ENCODE results near the gene MAPK10.

MAPK10 gene

DNA sequence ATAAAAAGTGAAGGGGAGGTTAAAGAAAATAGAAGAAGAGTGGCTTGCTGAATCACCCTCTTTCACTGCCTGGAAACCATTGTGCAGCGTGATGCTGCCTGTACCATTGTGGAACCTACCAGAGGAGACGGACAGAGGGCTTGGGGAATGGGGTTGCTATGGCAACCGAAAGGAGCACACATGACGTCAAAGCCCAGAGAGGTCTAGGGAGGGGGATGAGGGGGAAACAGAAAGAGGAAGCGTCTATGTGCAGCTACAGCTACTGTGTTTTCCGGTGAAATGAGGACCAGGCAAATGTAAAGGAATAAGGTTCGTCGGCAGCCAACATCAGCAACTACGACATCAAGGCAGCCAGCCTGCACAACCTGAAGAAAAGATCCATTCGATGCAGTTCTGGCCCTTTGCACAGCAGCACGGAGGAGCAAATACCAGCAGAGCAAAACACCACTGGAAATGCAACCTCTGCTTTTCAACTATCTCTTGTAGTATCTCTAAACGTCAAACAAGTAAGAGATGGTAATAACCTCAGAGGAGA, at the start of gene MAPK10:
Gene MAPK10 (minus strand): TSS at position 110 of the 535 bp plus-strand sequence.
- DNase-seq = no peak

DNA sequence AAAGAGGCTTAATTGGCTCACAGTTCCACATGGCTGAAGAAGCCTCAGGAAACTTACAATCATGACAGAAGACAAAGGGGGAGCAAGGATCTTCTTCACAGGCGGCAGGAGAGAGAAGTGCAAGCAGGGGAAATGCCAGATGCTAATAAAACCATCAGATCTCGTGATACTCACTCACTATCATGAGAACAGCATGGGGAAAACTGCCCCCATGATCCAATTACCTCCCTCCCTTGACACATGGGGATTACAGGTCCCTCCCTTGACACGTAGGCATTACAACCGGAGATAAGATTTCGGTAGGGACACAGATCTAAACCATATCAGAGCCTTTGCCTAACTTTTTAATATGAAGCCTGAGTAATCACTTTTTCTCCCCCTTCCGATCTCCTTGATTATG, 43.7 kb upstream of the MAPK10 start:
- DNase-seq = no peak

DNA sequence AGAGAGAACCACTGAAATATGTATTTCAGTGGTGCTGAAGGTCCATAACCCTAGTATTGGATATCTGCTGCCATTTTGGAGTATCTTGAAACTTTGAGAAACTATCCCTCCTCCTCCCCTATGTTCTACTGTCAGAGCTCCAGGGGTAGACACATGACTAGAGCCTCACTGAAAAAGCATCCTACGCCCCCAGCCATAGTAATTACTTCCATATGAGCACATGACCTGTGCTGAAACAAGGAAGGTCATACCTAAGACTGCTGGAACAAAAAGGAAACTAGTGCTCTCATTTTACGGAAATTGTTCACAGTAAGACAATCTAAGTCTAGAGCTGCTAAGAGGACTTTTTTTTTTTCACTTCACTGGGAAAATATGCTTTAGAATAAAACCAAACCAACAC, 42.0 kb upstream of the MAPK10 start:
- DNase-seq = no peak

DNA sequence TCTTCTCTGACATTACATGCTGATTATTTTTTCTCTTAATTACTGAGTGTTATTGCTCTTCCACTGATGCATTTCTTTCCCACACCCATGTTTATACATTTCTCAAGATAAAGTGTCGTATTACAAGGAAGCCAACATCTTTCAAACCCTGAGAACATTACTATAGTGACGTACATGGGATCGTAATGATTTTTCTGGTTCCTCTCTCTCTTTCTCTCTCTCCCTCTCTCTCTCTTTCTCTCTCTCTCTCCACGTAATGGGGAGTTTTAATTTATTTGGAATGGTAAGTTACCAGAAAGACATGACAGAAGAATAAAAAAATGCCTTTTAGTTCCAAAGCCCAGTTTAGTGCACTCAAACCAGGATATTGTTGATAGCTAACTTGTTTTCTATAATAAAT, 40.4 kb upstream of the MAPK10 start:
- DNase-seq = no peak

DNA sequence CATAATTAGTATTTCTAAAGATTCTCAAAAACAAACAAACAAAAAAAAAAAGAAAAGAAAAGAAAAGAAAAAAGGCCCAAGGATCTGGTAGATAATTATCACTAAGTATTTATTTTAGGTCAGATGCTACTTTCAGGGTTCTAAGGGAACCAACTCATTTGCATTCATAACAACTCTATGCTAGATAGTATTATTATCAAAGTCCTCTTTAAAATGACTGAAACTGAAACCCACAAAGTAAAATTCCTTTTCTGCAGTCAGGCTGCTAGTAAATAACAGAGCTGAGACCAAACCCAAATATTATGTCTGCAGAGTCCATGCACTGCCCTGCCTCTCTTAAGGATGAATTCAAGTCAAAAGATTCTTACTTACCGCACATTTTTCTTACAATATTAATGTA, 38.3 kb upstream of the MAPK10 start:
- DNase-seq = no peak

DNA sequence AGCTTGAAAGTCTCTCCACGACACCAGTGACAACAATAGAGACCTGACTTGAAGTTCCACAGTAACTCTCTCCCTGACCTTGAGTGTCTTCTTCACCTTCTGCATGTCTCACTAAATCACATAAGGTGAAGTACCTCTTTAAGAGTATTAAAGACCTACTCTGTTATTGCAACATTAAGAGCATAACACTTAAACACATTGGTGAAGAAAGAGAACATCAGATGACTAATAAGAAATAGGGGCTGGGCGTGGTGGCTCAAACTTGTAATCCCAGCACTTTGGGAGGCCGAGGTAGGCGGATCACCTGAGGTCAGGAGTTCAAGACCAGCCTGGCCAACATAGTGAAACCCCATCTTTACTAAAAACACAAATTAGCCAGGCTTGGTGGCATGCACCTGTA, 33.9 kb upstream of the MAPK10 start:
- no peak for DNase-seq

DNA sequence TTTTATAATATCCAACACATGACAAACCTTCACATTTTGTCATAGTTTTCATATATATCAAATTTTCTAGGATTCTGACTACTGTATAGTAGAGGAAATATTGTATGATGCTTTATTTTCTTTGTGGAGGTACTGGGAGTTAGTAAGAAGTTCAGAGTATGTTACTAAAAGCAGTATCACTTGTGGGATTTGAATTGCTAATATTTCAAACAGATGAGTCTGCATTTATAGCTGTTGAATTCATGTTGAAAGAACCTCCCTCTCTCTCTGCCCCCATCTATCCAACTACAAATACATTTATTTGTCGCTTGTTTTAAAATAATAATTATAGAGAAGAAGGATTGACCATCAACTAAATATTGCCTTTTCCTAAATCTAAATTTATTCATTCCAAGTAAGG, 29.8 kb upstream of the MAPK10 start:
- DNase-seq = no peak

DNA sequence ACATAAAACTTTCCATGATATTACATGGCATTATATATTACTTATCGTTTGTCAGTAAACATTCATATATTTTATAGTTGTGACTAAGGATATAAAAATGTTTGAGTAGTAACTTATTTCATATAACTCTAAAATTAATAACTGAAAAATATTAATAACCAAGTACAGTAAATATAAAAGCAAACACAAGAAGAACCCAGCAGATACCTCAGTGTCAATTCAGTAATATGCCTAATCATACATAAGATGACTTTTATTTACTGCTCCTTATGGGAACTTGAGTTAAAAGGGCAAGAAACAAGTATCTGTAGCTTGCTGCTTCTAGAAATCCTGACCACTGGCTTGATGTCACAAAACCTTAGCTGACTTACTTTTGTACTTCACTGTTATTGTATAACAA, 28.4 kb upstream of the MAPK10 start:
- no peak for DNase-seq

DNA sequence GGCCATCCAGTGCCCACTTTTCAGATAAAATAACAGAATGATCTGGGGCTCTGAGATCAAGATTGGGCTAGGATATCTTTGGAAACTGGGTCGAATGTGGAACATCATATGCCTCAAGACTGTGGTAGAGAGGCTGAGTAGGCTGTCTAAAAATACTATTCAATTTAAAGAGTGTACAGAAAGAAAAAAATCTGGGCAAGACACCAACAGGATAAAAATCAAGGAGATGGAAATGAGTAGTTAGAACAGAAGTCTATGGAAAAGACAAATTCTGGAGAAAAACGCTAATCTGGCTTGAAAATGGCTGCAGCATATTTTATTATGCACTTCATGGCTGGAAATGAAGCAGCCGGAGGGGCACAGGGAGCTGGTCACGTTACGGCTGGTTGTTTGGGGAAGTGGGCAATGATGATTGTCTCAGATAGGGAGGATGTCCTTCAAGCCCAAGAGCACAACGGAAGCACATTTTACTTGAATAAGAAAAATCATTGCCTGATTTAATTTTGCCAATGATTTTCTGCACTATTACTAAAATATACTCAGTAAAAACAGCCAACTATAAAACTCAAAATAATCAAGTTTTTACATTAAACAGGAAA, 27.1 kb upstream of the MAPK10 start:
- DNase-seq = no peak

DNA sequence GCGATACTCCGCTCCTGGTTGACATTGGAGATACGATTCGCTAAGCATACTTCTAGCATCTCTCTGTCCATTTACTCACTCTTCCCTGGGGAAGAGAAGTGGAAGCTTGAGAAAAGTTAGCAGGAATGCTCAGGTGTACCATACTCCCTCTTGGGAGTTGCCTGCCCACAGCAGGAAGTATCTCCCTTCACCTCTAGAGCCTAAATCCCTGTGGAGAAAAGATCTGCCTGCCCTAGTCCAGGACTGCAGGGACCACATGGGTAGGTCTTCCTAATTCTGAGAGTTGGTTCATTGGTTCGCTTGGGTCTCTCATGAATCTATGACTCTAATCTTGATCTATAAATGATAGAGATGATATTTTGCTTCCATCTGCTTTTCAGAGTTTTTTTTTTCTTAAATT, 26.3 kb upstream of the MAPK10 start:
- DNase-seq = no peak

DNA sequence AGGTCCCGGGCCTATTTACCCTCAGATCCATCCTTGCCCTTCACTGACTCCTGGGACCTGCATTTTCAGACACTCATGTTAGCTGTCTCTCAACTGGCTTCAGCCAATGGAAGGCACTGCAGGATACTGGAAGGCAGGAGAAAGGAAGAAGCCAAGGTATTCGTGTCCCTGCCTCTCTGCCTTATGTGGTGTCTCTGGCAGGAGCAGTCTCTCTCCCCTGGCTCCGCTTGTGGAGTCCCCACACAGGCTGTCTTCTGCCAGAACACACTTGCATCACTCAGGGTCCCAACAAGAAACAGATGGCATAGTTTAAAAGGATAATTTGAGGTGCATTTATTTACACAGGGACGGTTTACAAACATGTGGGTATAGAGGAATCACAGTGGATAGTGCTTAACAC, 21.6 kb upstream of the MAPK10 start:
- DNase-seq = no peak

DNA sequence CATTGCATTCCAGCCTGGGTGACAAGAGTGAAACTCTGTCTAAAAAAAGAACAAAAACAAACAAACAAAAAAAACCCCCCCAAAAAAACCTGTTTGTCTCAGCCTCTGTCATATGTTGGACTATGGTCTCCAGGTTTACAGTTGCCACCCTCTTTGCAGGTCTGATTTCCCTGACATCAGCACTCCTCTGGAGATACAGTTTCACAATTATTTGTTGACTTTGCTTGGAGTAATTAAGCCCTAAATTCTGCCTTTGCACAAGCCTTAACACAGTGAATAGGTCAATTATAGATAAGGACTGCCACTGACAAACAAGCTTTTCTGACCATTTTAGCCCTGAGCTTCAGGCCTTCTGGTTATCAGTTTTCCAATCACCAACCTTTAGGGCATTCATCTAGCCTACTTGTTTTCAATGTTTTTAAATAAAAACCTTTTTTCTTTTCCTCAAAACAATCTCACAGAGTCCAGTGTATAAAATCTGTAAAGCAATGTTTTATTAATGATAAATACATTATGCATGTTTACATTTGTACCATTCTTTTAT, 20.4 kb upstream of the MAPK10 start:
- no peak for DNase-seq

DNA sequence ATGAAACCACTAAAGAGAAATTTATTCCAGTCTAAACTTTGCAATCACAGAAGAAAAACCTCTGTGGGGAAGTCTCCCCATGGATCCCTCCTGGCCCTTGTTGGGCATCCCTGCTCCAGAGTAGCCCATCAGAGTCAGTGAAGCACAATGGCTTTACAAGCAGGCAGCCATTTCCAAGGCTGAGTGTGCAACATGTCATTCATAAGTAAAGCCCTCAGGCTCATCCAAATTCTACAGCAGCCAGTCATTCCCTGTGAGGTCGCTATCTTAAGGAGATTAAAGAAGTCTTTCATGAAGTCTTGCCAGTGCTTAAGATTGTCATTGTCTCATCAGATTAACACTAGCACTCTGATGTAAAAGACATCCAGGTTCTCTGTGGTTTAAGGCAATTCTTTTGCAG, 17.0 kb upstream of the MAPK10 start:
- no peak for DNase-seq

DNA sequence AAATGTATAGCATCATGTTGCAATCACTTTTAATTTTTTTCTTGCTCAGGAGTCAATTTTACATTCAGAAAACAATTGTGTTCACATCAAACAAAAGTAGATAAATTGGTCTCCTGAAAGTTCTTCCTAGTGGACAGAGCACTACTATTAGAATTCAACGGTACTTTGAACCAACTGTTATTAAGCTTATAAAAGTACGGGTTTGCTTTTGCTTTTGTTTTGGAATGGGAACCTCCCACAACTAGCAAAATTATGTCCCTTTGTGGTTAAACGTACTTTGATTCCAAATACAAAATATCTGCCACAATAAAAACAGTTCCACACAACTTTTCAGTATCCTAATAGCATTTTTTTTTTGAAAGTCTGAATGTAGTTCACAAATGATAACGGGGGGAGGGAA, 8.6 kb upstream of the MAPK10 start:
- no peak for DNase-seq

DNA sequence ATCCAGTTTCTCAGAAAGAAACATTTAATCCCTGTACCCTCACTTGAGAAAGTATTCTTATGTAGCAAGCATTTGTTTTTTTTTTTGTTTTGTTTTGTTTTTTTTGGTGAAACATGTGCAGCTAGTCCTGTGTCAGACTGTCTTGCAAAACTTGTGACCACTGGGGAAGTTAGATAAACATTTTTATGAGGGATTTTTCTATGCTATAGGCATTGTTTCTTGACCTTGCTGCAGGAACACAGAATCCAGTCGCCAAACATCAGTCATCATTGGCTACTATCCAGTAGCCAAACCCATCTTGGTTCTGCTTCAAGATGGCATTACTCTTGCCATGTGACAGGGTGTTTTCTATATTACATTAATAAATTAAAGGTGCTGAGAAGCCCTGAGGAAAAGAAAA, 7.7 kb upstream of the MAPK10 start:
- DNase-seq = no peak

DNA sequence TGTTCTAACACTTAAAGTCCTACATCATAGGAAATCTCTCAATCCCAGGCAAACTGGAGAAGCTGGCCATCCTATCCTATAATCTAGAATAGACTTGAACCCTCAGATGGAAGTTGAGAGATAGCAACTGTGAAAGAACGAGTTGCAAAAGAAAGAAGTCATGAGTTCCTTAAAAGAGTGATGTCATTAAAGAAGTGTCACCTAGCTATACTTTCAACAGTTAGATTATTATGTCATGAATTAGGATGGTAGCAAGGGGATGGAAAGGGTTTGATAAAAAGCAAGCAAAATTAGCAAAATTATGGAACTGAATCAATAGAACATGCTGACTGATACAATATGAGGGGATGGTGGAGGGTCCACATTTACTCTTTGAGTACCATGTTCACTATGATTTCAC, 7.1 kb upstream of the MAPK10 start:
- no peak for DNase-seq

DNA sequence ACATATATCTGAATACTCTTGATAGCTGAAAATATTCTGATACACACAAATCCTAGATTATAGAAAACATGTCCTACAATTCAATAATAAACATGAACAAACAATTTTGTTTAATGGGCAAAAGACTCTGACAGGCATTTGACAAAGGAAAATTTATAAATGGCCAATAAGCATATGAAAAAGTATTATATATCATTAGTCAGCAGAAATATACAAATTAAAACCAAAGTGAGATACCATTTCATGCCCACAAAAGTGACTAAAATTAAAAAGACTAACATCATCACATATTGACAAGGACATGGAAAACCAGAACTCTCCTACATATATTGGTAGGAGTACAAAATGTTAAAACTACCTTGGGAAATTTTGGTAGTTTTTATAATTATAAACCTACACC, 2.7 kb upstream of the MAPK10 start:
- DNase-seq = no peak

DNA sequence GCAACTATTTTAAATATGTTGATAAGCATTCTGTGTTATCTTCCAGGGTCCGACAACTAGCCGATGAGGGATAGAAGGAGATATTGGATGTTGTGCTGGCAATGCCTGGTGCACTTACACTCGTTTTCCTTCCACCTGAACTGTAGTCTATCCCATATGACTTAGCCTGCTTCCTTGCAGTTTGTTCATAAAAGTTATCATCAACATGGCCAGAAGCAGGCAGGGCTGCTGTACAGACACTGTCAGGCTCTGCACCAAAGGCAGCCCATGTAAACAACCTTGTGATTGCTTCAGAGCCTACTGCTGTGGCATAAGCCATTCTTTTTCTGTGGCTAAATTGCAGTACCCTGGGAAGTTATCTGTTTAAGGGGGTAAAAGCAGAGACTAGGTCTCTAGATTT, 1.6 kb downstream of the MAPK10 start:
- no peak for DNase-seq

DNA sequence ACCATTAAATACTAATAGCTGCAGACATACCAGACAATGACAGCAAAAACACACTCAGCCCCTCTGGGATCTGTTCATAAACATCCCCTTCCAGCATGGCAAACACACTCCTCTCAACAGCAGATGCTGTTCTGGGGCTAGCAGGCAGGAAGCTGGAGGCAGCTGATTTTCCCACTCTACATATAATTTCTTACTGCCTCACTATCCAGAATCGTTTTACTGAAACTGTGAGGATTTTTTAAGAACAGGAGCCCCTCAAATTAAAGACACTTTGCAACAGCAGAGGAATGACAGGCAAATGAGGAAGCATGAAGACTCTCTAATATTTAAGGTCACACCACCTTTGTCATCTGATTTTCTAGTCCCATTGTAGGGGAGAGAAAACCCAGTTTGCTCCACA, 2.2 kb downstream of the MAPK10 start:
- no peak for DNase-seq

DNA sequence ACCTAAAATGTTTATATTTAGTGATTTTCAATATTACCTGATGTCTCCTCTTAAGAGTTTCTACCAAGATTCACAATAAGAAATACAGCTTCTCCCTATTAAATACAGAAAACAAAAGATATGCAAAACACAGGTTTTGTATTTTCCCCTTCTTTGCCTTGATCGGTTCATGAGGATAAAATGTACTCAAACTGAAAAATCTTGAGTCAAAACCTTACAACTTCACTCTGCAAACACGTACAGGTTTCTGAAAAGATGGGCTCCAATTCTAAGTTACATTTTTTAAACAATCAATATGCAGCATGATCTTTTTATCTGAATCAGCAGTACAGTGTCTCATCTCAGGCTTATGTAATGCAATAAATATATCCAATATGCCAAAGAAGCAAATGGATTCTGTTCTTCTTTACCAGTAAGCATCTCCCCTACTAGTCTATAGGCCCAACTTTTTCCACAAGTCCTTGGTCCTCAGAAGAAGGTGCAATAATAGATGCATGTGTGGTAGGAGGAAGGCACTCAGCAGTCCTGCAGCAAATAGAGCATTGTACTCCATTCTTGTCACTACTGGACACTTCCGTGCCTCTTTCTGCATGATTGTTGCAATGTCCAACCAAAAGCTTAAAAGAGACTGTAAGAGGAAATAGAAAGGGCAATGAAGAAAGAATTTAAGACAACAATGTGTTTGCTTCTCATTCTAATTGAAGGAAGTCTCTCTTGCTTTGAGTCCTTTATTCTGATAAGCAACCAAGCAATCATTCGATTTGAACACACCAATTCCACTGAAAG, 3.2 kb downstream of the MAPK10 start:
- no peak for DNase-seq

DNA sequence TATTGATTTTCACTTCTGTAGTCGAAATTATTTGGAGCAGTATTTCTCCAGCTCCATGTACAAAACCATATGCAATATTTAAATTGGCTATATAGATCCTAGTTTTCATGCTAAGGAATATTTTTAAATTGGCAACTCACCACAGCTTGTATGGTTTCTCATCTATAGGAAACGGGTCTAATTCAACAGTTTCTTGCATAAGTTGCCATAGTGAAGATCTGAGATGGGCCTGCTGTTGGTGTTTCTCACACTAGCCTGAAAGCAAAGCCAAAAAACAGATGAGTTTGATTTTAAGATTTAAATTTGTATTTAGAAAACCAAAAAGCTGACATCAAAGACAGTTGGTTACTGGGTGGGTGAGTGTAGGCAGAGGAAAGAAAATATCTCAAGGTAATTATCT, 5.5 kb downstream of the MAPK10 start:
- no peak for DNase-seq

DNA sequence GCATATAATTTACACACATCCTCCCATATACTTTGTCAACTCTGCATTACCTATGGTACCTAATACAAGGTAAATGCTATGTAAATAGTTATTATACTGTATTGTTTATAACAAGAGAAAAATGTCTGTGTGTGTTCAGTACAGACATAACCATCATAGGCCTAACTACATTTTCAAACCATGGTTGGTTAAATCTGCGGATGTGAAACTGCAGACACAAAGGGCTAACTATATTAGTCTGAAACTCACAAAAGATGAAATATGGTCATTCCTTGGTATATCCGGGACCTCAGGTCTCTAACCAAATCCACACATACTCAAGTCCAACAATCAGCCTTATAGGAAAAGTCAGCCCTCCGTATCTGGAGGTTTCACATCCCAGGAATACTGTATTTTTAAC, 13.5 kb downstream of the MAPK10 start:
- no peak for DNase-seq

DNA sequence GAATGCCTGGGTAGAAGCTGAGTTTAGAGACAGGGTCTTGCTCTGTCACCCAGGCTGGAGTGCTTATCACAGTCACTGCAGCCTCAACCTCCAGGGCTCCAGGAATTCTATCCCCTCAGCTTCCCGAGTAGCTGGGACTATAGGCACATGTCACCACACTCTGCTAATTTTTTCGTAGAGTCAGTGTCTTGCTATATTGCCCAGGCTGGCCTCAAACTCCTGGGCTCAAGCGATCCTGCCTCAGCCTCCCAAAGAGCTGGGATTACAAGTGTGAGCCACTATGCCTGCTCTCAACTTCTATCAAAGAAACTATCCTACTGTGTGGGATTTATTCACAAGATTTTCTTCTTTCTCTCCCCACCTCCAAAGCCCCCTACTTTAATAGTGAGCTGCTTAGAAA, 15.7 kb downstream of the MAPK10 start:
- DNase-seq = no peak

DNA sequence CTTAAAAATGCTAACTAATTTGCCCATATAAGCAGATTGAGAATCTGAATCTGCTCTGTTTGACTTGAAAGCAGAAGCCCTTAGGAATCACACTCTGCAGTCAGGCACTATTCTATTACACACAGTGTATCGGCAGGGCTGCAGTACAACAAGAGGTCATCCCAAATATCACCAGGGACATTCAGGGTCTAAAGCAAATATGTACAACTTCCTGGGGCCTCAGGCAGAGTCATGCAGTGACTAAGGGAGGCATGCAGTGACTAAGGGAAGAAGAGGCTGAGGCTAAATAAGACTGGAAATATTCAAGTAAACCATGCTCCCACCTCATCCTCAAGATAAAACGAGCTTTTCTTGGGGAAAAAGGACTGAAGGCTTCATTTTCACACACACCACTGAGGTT, 20.9 kb downstream of the MAPK10 start:
- no peak for DNase-seq

DNA sequence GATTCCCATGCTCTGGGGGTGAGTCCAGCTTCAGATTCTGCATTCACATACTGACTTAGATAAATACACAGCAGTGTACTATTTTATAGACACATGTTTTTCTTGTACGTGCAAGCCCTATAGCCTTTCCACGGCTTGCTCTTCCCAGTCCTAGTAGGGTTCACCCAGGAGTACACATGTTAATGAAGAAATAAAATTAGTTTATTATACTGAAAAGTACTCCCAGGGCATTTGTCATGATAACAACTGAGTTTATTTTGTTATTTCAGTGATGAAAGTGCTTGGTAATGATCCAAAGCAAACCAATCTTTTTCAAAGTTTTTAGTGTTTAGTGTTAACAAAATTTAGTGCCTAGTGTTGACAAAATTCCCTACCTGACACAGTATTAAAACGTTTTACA, 21.3 kb downstream of the MAPK10 start:
- DNase-seq = no peak

Data from stimulated activated CD4-positive, alpha-beta T cell treated with anti-CD3 and anti-CD28 coated beads, Interleukin-2, amount 100 ng/mL, for 48 hours (primary cell).